Bronchus fibroblast of lung (primary cell): ENCODE measurements around the gene PYM1. TPM values are rescaled to one million over a fixed set of nuclear protein-coding genes. Genes with fewer than 3 reads are reported as not detected.

Source experiments
- total RNA-seq: library from RNA; depleted of rRNA; stranded (reverse); fragments of >200 nt; gene quantifications from 2 replicates; pipeline ENCODE4 v1.2.3, GENCODE V29; 2015

The PYM1 gene
- total RNA-seq: 43.4 and 47.9 TPM in 2 replicates

DNA sequence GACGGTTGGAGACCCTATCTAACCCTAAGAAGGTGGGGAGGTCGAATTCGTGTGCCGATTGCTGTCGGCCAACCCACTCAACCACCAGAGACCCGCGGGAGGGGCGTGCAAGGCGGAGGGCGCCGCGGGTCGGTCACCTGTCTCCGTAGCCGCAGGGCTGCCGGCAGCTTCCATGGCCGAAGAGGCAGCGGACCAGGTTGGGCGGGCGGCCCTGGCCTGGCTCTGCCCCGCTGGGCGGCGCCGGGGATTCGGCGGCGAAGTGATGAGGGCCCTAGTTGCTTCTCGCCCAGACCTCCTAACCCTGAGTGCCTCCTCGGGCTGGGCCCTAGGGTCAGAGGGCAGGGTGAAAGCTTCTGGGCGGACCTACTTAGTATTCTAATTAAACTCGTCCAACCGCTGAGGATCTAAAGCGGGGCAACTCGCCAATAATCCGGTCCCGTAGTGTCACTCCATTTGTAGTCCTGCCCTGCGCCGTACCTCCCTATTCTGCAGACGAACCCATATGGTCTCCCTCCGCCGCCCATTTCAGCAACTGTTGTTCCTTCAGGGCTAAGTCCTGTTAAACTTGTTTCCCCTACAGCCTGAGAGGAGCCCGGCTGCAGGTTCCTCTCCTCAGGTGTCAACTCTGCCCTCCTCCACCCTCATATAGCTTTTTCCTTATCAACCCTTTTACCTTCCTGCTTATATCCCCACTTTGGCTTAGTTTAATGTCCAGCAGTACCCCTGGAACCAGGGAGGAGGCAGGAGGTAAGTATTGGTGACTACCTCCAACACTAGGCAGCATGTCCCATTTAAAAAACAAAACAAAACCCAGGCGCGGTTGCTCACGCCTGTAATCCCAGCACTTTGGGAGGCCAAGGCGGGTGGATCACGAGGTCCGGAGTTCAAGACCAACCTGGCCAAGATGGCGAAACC lies at the start of gene PYM1:
Gene PYM1 (minus strand): TSS at position 307 of the 915 bp plus-strand sequence. CDS start 133 bp downstream, at position 174.

GRCh38 chr12:55973599-55974307 lies 46.1 kb upstream of the PYM1 start, which contains the start of gene RAB5B:
TSS of gene RAB5B (plus strand) at chr12:55974078. CDS start at chr12:55986961, 12,883 bp downstream.

GRCh38 chr12:55966408-55967281 lies 39.0 kb upstream of the PYM1 start, which contains the start of gene CDK2:
TSS of gene CDK2 (plus strand) at chr12:55966830. CDS start at chr12:55967009, 179 bp downstream.

GRCh38 chr12:55965941-55966407 lies 38.3 kb upstream of the PYM1 start, which contains the start of gene PMEL:
TSS of gene PMEL (minus strand) at chr12:55966042. CDS start at chr12:55966011, 31 bp downstream.

DNA sequence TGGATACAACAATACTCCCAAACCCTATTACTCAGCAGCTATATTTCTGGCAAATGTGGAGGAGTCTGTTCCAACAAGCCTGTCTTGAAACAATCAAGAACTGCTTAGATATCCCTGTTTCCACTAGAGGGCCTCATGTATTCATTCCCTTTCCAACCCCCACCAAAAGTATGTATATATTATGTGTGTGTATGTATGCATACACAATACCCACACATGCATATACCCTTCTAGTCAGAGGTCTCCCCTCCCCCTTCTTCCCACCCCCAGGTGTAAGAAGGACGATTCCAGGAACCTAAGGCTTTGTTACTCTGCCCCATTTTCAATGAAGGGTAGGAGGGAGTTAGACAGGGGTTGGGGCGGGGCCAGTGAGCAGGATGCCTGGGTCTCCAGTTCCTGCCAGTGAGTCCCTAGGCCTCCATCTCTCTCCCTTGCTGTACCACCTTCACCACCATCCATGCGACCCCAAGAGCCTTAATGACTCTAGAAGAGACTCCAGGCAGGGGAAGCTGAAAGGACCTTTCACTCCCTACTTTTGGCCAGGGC lies 3.1 kb upstream of the PYM1 start, which contains the start of gene DGKA:
Gene DGKA (plus strand): TSS at position 392 of the 546 bp plus-strand sequence. CDS start 5,342 bp downstream, outside the sequence.

Other genes starting within 250 kb of the PYM1 start
- 2.9 and 3.6 TPM in 2 replicates for gene ITGA7, start 220.0 kb downstream of the PYM1 start, total RNA-seq
- 233 TPM in 2 replicates for gene BLOC1S1, start 211.8 kb downstream of the PYM1 start, total RNA-seq
- gene RDH5, start 207.5 kb downstream of the PYM1 start, total RNA-seq: 9.8 and 12.3 TPM in 2 replicates
- 823 and 907 TPM in 2 replicates for gene CD63, start 198.9 kb downstream of the PYM1 start, total RNA-seq
- 10.9 and 14.3 TPM in 2 replicates for gene GDF11, start 184.8 kb downstream of the PYM1 start, total RNA-seq
- gene SARNP, start 110.2 kb downstream of the PYM1 start, total RNA-seq: 88.3 and 122 TPM in 2 replicates
- gene ORMDL2, start 109.9 kb downstream of the PYM1 start, total RNA-seq: 29.1 and 31.1 TPM in 2 replicates
- gene DNAJC14, start 98.3 kb downstream of the PYM1 start, total RNA-seq: 39.7 and 41.9 TPM in 2 replicates
- gene MMP19, start 85.0 kb downstream of the PYM1 start, total RNA-seq: 12.4 and 12.6 TPM in 2 replicates
- gene DGKA, start 3.3 kb upstream of the PYM1 start, total RNA-seq: 31.1 and 33.3 TPM in 2 replicates
- gene PMEL, start 38.1 kb upstream of the PYM1 start, total RNA-seq: 0.89 and 1.0 TPM in 2 replicates
- 55.6 and 57.4 TPM in 2 replicates for gene CDK2, start 38.9 kb upstream of the PYM1 start, total RNA-seq
- 50.9 and 51.9 TPM in 2 replicates for gene RAB5B, start 46.2 kb upstream of the PYM1 start, total RNA-seq
- gene SUOX, start 69.4 kb upstream of the PYM1 start, total RNA-seq: 12.4 and 14.6 TPM in 2 replicates
- 1.2 and 4.4 TPM in 2 replicates for gene IKZF4, start 93.1 kb upstream of the PYM1 start, total RNA-seq
- 2,167 and 2,638 TPM in 2 replicates for gene RPS26, start 114.0 kb upstream of the PYM1 start, total RNA-seq
- 0.17 and 0.45 TPM in 2 replicates for gene ERBB3, start 152.3 kb upstream of the PYM1 start, total RNA-seq
- 212 and 232 TPM in 2 replicates for gene PA2G4, start 176.7 kb upstream of the PYM1 start, total RNA-seq
- gene RPL41, start 188.7 kb upstream of the PYM1 start, total RNA-seq: 2,695 and 3,059 TPM in 2 replicates
- 3.3 and 4.4 TPM in 2 replicates for gene ZC3H10, start 190.4 kb upstream of the PYM1 start, total RNA-seq
- 249 and 252 TPM in 2 replicates for gene ESYT1, start 200.4 kb upstream of the PYM1 start, total RNA-seq
- gene MYL6B, start 224.7 kb upstream of the PYM1 start, total RNA-seq: 101 and 114 TPM in 2 replicates
- 2,547 and 2,551 TPM in 2 replicates for gene MYL6, start 230.5 kb upstream of the PYM1 start, total RNA-seq